Subcutaneous abdominal adipose tissue (tissue), 5 donors: ENCODE data around the gene CD1C.
"Not testable (repeated sequence)": the region's sequence is repeated elsewhere in the genome, so short reads cannot be mapped to it uniquely, and the experiment has no call there.

ENCODE experiments used
- H3K27ac ChIP-seq: one replicate; pipeline ENCODE4 v1.7.0; 2013; ENCODE audit warnings: low read depth, mild to moderate bottlenecking, inconsistent platforms, low read length, moderate library complexity
- H3K27me3 ChIP-seq, 5 donors: one replicate each; pipeline ENCODE4 v1.7.0; 2013; ENCODE audit warnings: low read length in 5 of 5, inconsistent platforms in 1 of 5; ENCODE audit not compliant: control insufficient read depth in 5 of 5, insufficient read depth in 4 of 5
- H3K36me3 ChIP-seq, 5 donors: one replicate each; pipeline ENCODE4 v1.7.0; 2013; ENCODE audit warnings: low read length in 5 of 5; ENCODE audit not compliant: control insufficient read depth in 5 of 5, insufficient read depth in 5 of 5
- H3K4me1 ChIP-seq, 5 donors: one replicate each; pipeline ENCODE4 v1.7.0; 2013; ENCODE audit warnings: low read length in 5 of 5, mild to moderate bottlenecking in 3 of 5, moderate library complexity in 1 of 5; ENCODE audit not compliant: control insufficient read depth in 5 of 5, insufficient read depth in 5 of 5
- H3K4me3 ChIP-seq, 5 donors: one replicate each; pipeline ENCODE4 v1.7.0; 2013; ENCODE audit warnings: low read length in 5 of 5, low read depth in 1 of 5
- H3K9ac ChIP-seq, 5 donors: one replicate each; pipeline ENCODE4 v1.7.0; 2013; ENCODE audit warnings: low read length in 5 of 5, mild to moderate bottlenecking in 4 of 5, moderate library complexity in 3 of 5
- H3K9me3 ChIP-seq, 5 donors: one replicate each; pipeline ENCODE4 v1.7.0; 2013; ENCODE audit warnings: low read length in 5 of 5; ENCODE audit not compliant: control insufficient read depth in 5 of 5
- donor health status: healthy.
- donor health status: healthy.
- donor health status: healthy.
- donor health status: healthy.
- donor health status: healthy.

Gene CD1C

DNA sequence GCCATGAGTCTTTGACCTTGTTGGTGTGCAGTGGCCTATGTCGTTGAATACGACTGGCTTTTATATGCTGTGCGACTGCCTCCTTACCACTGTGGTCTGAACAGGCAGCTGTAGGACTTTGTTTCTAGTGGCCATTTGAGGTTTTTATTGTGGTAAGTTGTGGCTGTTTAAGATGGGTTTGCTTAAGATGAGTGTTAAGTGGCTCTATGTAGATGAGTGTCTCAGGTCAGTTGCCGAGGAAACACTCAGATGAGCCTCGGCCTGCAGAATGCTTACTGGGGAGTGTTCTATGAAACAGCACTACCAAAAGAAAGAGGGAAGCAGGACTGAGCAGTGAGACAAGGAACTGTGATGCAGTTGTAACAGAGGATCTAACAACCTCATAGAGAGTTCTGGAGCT lies 14.9 kb upstream of the CD1C start:
- Histone ChIP-seq H3K27ac (no peak overlapping the region), H3K9me3 (peaks cover 0 to 7% (median 4%) of the 10 kb centered on the region in 5 donors), H3K4me1 (no peaks in the 10 kb centered on the region), H3K4me3 (no peak overlapping the region), H3K27me3 (no peaks in the 10 kb centered on the region), H3K36me3 (no peaks in the 10 kb centered on the region), H3K9ac (no peak overlapping the region)

DNA sequence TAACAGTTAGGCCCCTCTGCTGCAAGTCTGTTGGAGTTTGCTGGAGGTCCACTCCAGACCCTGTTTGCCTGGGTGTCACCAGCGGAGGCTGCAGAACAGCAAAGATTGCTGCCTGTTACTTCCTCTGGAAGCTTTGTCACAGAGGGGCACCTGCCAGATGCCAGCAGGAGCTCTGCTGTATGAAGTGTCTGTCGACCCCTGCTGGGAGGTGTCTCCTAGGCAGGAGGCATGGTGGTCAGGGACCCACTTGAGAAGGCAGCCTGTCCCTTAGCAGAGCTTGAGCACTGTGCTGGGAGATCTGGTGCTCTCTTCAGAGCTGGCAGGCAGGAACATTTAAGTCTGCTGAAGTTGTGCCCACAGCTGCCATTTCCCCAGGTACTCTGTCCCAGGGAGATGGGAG lies 7.3 kb upstream of the CD1C start:
- H3K4me1 ChIP-seq: peaks cover 0 to 14% (median 2%) of the 10 kb centered on the region in 5 donors
- not testable (repeated sequence) for H3K4me3 ChIP-seq, H3K36me3 ChIP-seq, H3K27me3 ChIP-seq, H3K9ac ChIP-seq, H3K27ac ChIP-seq
- peaks cover 0 to 15% (median 7%) of the 10 kb centered on the region in 5 donors for H3K9me3 ChIP-seq

- peaks cover 0 to 14% (median 2%) of the 10 kb centered on the region in 5 donors for H3K4me1 ChIP-seq
- no peak overlapping the region for H3K4me3 ChIP-seq
- H3K9ac ChIP-seq: no peak overlapping the region
- peaks cover 0 to 15% (median 7%) of the 10 kb centered on the region in 5 donors for H3K9me3 ChIP-seq
- H3K27ac ChIP-seq: no peak overlapping the region
- no peaks in the 10 kb centered on the region for H3K36me3 ChIP-seq
- H3K27me3 ChIP-seq: no peaks in the 10 kb centered on the region
These were observed 5.8 kb upstream of the CD1C start for GRCh38 chr1:158283965-158284364.

DNA sequence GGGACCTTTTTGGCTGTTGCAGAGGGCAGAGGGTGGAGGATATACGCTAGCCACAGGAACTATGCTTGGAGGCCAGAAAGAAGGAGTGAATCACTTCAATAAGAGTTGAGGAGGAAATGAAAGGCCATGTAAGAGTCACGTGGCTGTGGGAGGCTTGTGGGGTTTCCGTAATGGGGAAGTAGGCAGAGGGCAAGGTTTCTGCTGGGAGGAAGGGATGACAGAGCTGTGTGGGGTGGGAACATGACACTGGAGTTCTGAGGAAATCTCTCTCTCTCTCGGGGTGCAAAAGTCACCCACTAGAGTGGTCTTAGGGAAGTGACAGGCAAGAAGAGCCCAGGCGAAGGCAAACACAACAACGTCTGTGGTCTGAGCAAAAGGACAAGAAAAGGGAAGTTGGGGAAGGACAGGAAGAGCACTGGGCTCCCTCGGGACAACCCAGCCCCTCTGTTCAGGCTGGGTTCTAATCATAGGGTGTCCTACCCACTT lies 3.9 kb upstream of the CD1C start:
- H3K27me3 ChIP-seq: no peaks in the 10 kb centered on the region
- no peaks in the 10 kb centered on the region for H3K36me3 ChIP-seq
- H3K4me3 ChIP-seq: no peak overlapping the region
- peaks cover 0 to 7% (median 3%) of the 10 kb centered on the region in 5 donors for H3K9me3 ChIP-seq
- H3K4me1 ChIP-seq: peaks cover 0 to 26% (median 5%) of the 10 kb centered on the region in 5 donors
- no peak overlapping the region for H3K9ac ChIP-seq
- H3K27ac ChIP-seq: no peak overlapping the region

- H3K4me3 ChIP-seq: no peak overlapping the region
- H3K27ac ChIP-seq: no peak overlapping the region
- H3K4me1 ChIP-seq: peaks cover 0 to 27% (median 5%) of the 10 kb centered on the region in 5 donors
- H3K9me3 ChIP-seq: peaks cover 0 to 7% (median 0%) of the 10 kb centered on the region in 5 donors
- H3K36me3 ChIP-seq: no peaks in the 10 kb centered on the region
- no peak overlapping the region for H3K9ac ChIP-seq
- H3K27me3 ChIP-seq: no peaks in the 10 kb centered on the region
These were observed 3.2 kb upstream of the CD1C start for GRCh38 chr1:158286487-158286886.

GRCh38 chr1:158286941-158287346 lies 2.8 kb upstream of the CD1C start:
- no peaks in the 10 kb centered on the region for H3K27me3 ChIP-seq
- no peak overlapping the region for H3K9ac ChIP-seq
- no peaks in the 10 kb centered on the region for H3K36me3 ChIP-seq
- peaks cover 0 to 27% (median 5%) of the 10 kb centered on the region in 5 donors for H3K4me1 ChIP-seq
- no peak overlapping the region for H3K4me3 ChIP-seq
- peaks cover 0 to 5% (median 0%) of the 10 kb centered on the region in 5 donors for H3K9me3 ChIP-seq
- no peak overlapping the region for H3K27ac ChIP-seq

DNA sequence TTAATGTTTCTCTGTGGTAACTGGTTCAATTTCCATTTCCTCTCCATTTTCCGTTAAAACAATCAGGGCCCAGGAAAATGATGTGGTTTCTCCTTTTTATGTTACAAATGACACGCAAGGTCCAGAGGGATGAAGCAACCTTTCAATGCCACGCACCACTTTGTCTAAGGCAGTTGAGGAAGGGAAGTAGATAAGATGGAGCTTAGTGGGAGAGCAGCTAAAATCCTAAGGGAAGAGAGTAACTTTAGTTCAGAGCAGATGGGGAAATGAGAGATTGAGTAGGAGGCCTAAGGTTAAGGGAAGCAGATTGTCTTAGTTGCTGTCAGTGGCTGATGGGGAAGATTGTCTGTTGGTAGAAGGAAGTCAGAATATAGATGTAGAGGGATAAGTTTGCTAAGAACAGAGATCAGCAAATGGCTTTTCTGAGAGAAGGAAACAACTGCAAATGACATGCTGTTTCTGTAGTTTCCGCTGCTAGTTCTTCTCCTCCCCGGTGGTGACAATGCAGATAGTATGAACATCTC lies 660 bp downstream of the CD1C start:
- Histone ChIP-seq H3K27me3 (peaks cover 0 to 3% (median 0%) of the 10 kb centered on the region in 5 donors), H3K9ac (no peak overlapping the region), H3K36me3 (no peaks in the 10 kb centered on the region), H3K4me1 (peaks cover 0 to 23% (median 3%) of the 10 kb centered on the region in 5 donors), H3K4me3 (no peak overlapping the region), H3K27ac (no peak overlapping the region), H3K9me3 (no peaks in the 10 kb centered on the region)

DNA sequence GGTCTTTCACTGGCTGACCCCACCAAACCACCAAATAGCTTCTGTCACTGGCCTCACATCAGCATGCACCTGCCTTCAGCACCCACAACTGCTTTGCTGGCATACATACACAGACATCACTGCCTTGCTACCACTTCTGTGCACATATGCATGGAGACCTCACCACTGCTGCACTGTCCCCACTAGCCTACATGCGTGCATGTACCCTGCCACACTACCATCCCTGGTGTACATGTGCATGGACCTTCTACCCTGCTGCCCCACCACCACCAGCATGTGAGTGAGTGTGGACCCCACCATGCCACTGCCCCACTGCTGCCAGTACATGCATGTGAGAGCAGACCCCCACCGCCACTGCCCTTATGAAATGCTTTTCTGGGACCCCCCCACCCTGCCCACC lies 6.1 kb downstream of the CD1C start:
- H3K9ac ChIP-seq: no peak overlapping the region
- H3K36me3 ChIP-seq: no peaks in the 10 kb centered on the region
- peaks cover 2 to 11% (median 4%) of the 10 kb centered on the region in 5 donors for H3K9me3 ChIP-seq
- H3K27me3 ChIP-seq: peaks cover 0 to 7% (median 0%) of the 10 kb centered on the region in 5 donors
- H3K27ac ChIP-seq: no peak overlapping the region
- H3K4me1 ChIP-seq: peaks cover 0 to 2% (median 0%) of the 10 kb centered on the region in 5 donors
- H3K4me3 ChIP-seq: no peak overlapping the region

- Histone ChIP-seq H3K27ac (no peak overlapping the region), H3K4me1 (no peaks in the 10 kb centered on the region), H3K27me3 (no peaks in the 10 kb centered on the region), H3K9ac (no peak overlapping the region), H3K9me3 (peaks cover 0 to 24% (median 6%) of the 10 kb centered on the region in 5 donors), H3K36me3 (no peaks in the 10 kb centered on the region), H3K4me3 (no peak overlapping the region)
These were observed 20.9 kb downstream of the CD1C start for GRCh38 chr1:158310623-158311022.

- no peaks in the 10 kb centered on the region for H3K4me1 ChIP-seq
- H3K27ac ChIP-seq: no peak overlapping the region
- H3K27me3 ChIP-seq: no peaks in the 10 kb centered on the region
- H3K9ac ChIP-seq: no peak overlapping the region
- no peaks in the 10 kb centered on the region for H3K36me3 ChIP-seq
- H3K9me3 ChIP-seq: peaks cover 0 to 24% (median 6%) of the 10 kb centered on the region in 5 donors
- H3K4me3 ChIP-seq: no peak overlapping the region
These were observed 21.3 kb downstream of the CD1C start for GRCh38 chr1:158311066-158311465.
